ENCODE measurements around the gene MMP7. TPM values are rescaled to one million over a fixed set of nuclear protein-coding genes. Genes with fewer than 3 reads are reported as not detected.

Gene MMP7
- total and polyA plus RNA-seq, 2 experiments from 2014 or later = not detected

- TF ChIP-seq REST (IDR thresholded peaks at IDR 0.05; ENCODE audit: unreplicated experiment) = no peak
- TF ChIP-seq EZH2 (IDR thresholded peaks at IDR 0.05; ENCODE audit: low read depth, unreplicated experiment) = no peak
- TF ChIP-seq ZNF331 (CRISPR knock-in tag; IDR thresholded peaks at IDR 0.05; ENCODE audit: low read depth) = no peak
Measured at GRCh38 chr11:102487214-102487613, 43.3 kb downstream of the MMP7 start (continued).

- Histone ChIP-seq H3K4me2 (no peak overlapping the region), H3K9me2 (ENCODE audit: insufficient read depth) (no peaks in the 10 kb centered on the region), H3K4me1 (ENCODE audit: insufficient read depth) (no peaks in the 10 kb centered on the region), H4K20me1 (replicated peaks; ENCODE audit: insufficient read depth) (no peaks in the 10 kb centered on the region), H3K27ac (ENCODE audit: low read depth) (no peak overlapping the region), H3F3A (replicated peaks; ENCODE audit: low read depth) (no peaks in the 10 kb centered on the region), H2AFZ (no peak overlapping the region), H3K4me3 (no peak overlapping the region), H3K27me3 (ENCODE audit: insufficient read depth) (no peaks in the 10 kb centered on the region), H3K36me3 (ENCODE audit: insufficient read depth) (no peaks in the 10 kb centered on the region), H3K79me2 (replicated peaks; ENCODE audit: insufficient read depth) (no peaks in the 10 kb centered on the region)
- peak; percentile 37 for DNase-seq (ENCODE audit: low spot score)
- Mint-ChIP-seq H3K9me3 (no peaks in the 10 kb centered on the region), H3K4me1 (0 out of 3 replicates have a peak, but pooled peaks cover 4% of the 10 kb centered on the region), H3K27me3 (ENCODE audit: insufficient read depth, low read depth, poor library complexity) (peaks cover 2% of the 10 kb centered on the region), H3K36me3 (ENCODE audit: low read depth) (no peaks in the 10 kb centered on the region), H3K27ac (no peak overlapping the region), H3K4me3 (no peak overlapping the region)
- TF ChIP-seq NANOG (IDR thresholded peaks at IDR 0.05; ENCODE audit: borderline replicate concordance) = no peak
- peak in 1 of 2 experiments; percentile 15; a peak in 1 of 4 replicates for TF ChIP-seq CTCF (conservative IDR thresholded peaks at IDR 0.05; ENCODE audit: low read depth in 2 of 2)
- no peak; the same call in 2 of the 3 replicates for ATAC-seq
Measured at GRCh38 chr11:102486584-102486983, 44.0 kb downstream of the MMP7 start.

- H3K4me3 ChIP-seq = no peak overlapping the region
- H3K36me3 ChIP-seq (ENCODE audit: insufficient read depth) = no peaks in the 10 kb centered on the region
- H3K4me1 ChIP-seq (ENCODE audit: insufficient read depth) = no peaks in the 10 kb centered on the region
- Mint-ChIP-seq H3K27me3 (ENCODE audit: insufficient read depth, low read depth, poor library complexity) (peaks cover 2% of the 10 kb centered on the region), H3K27ac (no peak overlapping the region), H3K4me1 (0 out of 3 replicates have a peak, but pooled peaks cover 4% of the 10 kb centered on the region), H3K36me3 (ENCODE audit: low read depth) (no peaks in the 10 kb centered on the region), H3K9me3 (no peaks in the 10 kb centered on the region), H3K4me3 (no peak overlapping the region)
- no peaks in the 10 kb centered on the region for H3F3A ChIP-seq (replicated peaks; ENCODE audit: low read depth)
- no peak overlapping the region for H2AFZ ChIP-seq
- no peaks in the 10 kb centered on the region for H3K27me3 ChIP-seq (ENCODE audit: insufficient read depth)
- TF ChIP-seq EZH2phosphoT487 (IDR thresholded peaks at IDR 0.05; ENCODE audit: unreplicated experiment) = no peak
- H3K9me2 ChIP-seq (ENCODE audit: insufficient read depth) = no peaks in the 10 kb centered on the region
- DNase-seq (ENCODE audit: low spot score) (no peak), ATAC-seq (no peak)
- no peak overlapping the region for H3K4me2 ChIP-seq
- H4K20me1 ChIP-seq (replicated peaks; ENCODE audit: insufficient read depth) = no peaks in the 10 kb centered on the region
- H3K79me2 ChIP-seq (replicated peaks; ENCODE audit: insufficient read depth) = no peaks in the 10 kb centered on the region
- no peak overlapping the region for H3K27ac ChIP-seq (ENCODE audit: low read depth)
Measured at GRCh38 chr11:102485095-102485722, 45.3 kb downstream of the MMP7 start.

Measured in GM23338 (cell line).